H1 (cell line): ENCODE measurements around the gene YWHAQ.

Experiments used
- ASH2L ChIP-seq: fragments of 200-600, 300-600 bp; sonication (generic); IDR thresholded peaks from one replicate; pipeline ENCODE4 v1.7.1; 2017; ENCODE audit warnings: low read length
- TEAD4 ChIP-seq: IDR thresholded peaks from 2 replicates; pipeline ENCODE4 v1.6.1; 2012; ENCODE audit warnings: low read depth, low read length, inconsistent platforms, mixed read lengths
- TF ChIP-seq, protein P1 (sequence below): IDR thresholded peaks from 2 replicates; pipeline ENCODE4 v1.6.1; 2011; ENCODE audit warnings: low read length, improper control_type of control experiment

DNA sequence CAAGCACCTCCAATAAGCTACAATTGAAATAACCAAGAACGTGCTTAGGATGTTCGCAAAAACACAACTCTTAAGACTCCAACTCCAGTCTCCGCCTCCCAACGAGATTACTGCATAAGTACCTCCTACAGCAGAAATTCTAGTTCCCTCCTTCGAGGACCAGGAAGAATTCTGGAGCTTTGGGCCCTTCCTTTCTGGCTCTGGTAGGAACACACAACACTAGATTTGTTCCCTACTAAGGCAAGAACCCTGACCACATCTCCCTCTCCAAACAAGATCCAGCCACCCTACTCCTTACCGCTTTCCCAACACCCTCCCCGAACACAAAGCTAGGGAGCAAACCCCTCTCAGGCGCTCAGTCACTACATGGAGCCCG is 75.9 kb downstream of the YWHAQ start:
- TF ChIP-seq, protein P1, sequence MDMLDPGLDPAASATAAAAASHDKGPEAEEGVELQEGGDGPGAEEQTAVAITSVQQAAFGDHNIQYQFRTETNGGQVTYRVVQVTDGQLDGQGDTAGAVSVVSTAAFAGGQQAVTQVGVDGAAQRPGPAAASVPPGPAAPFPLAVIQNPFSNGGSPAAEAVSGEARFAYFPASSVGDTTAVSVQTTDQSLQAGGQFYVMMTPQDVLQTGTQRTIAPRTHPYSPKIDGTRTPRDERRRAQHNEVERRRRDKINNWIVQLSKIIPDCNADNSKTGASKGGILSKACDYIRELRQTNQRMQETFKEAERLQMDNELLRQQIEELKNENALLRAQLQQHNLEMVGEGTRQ: no peak
- no peak for TF ChIP-seq TEAD4
- TF ChIP-seq ASH2L: no peak
